ENCODE measurements around the gene GPR141.
A peak's percentile ranks its signal among the peaks of the same experiment; 100 is the strongest.

Gene GPR141

DNA sequence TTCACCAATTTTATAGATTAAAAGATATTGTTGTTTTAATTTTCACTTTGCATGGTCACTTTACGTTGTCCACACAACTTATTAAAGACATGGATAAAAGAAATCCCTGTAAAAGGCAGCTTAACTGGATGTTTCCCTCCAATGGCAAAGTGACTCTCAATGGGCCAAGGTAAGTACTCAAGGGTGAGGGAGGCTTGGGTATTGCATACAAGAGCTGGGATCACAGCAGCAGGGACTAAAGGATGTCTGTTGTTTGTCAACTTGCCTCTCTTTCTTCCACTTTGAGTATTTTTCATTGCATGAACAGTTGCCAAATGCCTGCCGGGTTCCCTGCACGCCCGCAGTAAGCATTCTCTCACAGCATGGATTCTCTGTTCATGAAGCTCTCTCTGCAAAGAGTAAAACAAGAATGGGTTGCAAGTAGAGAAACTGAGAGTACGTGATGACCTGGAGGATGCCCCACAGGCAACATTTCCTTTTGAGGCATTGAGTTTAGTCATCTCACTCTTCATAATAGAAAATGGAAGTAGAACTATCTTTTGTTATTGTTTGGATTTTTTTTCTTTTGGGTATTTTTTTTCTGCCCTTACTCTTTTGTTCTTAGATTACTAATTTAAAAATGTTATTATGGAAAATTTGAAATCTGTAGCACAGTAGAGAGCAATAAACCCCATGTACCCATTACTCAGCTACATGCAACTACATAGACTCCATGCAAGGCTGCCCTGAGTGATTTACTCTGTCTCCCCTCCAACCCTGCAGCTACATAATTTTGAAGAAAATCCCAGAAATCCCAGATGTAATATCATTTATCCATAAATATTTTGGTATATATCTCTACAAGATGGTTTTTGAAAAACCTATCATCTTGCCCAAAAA is 26.3 kb downstream of the GPR141 start:
- no peaks in the 10 kb centered on the region for H3F3A ChIP-seq (ENCODE audit: insufficient read depth, low read length)
- H3K27me3 ChIP-seq (replicated peaks; ENCODE audit: insufficient read depth, low read length) = no peaks in the 10 kb centered on the region
- no peak overlapping the region for H3K27ac ChIP-seq (ENCODE audit: low read length)
- peak overlapping the region; percentile 7; the same call in 1 of the 2 replicates for H3K4me2 ChIP-seq (ENCODE audit: low read depth, low read length)
- TF ChIP-seq, protein P1, sequence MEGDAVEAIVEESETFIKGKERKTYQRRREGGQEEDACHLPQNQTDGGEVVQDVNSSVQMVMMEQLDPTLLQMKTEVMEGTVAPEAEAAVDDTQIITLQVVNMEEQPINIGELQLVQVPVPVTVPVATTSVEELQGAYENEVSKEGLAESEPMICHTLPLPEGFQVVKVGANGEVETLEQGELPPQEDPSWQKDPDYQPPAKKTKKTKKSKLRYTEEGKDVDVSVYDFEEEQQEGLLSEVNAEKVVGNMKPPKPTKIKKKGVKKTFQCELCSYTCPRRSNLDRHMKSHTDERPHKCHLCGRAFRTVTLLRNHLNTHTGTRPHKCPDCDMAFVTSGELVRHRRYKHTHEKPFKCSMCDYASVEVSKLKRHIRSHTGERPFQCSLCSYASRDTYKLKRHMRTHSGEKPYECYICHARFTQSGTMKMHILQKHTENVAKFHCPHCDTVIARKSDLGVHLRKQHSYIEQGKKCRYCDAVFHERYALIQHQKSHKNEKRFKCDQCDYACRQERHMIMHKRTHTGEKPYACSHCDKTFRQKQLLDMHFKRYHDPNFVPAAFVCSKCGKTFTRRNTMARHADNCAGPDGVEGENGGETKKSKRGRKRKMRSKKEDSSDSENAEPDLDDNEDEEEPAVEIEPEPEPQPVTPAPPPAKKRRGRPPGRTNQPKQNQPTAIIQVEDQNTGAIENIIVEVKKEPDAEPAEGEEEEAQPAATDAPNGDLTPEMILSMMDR (IDR thresholded peaks at IDR 0.05; ENCODE audit: low read length) = no peak
- no peak for TF ChIP-seq EZH2phosphoT487 (IDR thresholded peaks at IDR 0.05; ENCODE audit: low read length)
- no peak for TF ChIP-seq EZH2 (optimal IDR thresholded peaks at IDR 0.05; ENCODE audit: low read depth, low read length)
- H4K20me1 ChIP-seq (ENCODE audit: insufficient read depth, low read length) = no peaks in the 10 kb centered on the region
- H2AFZ ChIP-seq (ENCODE audit: low read length) = peak overlapping the region; percentile 19; the same call in 1 of the 2 replicates
- no peaks in the 10 kb centered on the region for H3K79me2 ChIP-seq (ENCODE audit: low read length)
- no peaks in the 10 kb centered on the region for H3K36me3 ChIP-seq (replicated peaks; ENCODE audit: insufficient read depth, low read length)
- H3K9me3 ChIP-seq (replicated peaks; ENCODE audit: insufficient read depth, low read length) = no peaks in the 10 kb centered on the region
- H3K9ac ChIP-seq (ENCODE audit: low read length) = no peak overlapping the region
- no peaks in the 10 kb centered on the region for H3K4me1 ChIP-seq (ENCODE audit: low read length)
- H3K9me2 ChIP-seq (replicated peaks; ENCODE audit: insufficient read depth, low read length) = no peaks in the 10 kb centered on the region
- H3K4me3 ChIP-seq (ENCODE audit: low read length) = no peak overlapping the region
- DNase-seq = peak; percentile 42

DNA sequence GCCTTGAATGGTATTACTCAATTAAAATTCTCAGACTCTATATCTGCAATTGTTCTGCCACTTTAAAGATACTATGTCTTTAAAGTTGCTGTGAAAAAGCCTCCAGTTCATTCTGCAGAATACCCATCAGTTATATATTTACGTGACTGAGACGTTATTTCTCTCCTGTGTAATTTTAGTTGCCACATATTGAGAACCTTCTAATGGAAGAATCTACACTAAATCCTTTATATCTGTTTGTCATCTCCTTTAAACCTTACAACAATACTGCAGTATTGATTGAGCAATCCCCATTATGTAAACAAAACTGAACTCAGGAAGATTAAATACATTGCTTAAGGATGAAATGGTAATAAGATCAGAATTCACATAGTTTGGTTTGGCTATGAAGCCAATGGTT is 30.0 kb downstream of the GPR141 start:
- Histone ChIP-seq H2AFZ (ENCODE audit: low read length) (no peak overlapping the region), H4K20me1 (ENCODE audit: insufficient read depth, low read length) (no peaks in the 10 kb centered on the region), H3K27me3 (replicated peaks; ENCODE audit: insufficient read depth, low read length) (no peaks in the 10 kb centered on the region), H3K4me1 (ENCODE audit: low read length) (no peaks in the 10 kb centered on the region), H3F3A (ENCODE audit: insufficient read depth, low read length) (no peaks in the 10 kb centered on the region), H3K9me3 (replicated peaks; ENCODE audit: insufficient read depth, low read length) (no peaks in the 10 kb centered on the region), H3K4me2 (ENCODE audit: low read depth, low read length) (no peak overlapping the region), H3K79me2 (ENCODE audit: low read length) (no peaks in the 10 kb centered on the region), H3K36me3 (replicated peaks; ENCODE audit: insufficient read depth, low read length) (no peaks in the 10 kb centered on the region), H3K4me3 (ENCODE audit: low read length) (no peak overlapping the region), H3K9me2 (replicated peaks; ENCODE audit: insufficient read depth, low read length) (no peaks in the 10 kb centered on the region), H3K9ac (ENCODE audit: low read length) (no peak overlapping the region), H3K27ac (ENCODE audit: low read length) (no peak overlapping the region)
- DNase-seq = no peak
- TF ChIP-seq, protein P1 (IDR thresholded peaks at IDR 0.05; ENCODE audit: low read length) = no peak

DNA sequence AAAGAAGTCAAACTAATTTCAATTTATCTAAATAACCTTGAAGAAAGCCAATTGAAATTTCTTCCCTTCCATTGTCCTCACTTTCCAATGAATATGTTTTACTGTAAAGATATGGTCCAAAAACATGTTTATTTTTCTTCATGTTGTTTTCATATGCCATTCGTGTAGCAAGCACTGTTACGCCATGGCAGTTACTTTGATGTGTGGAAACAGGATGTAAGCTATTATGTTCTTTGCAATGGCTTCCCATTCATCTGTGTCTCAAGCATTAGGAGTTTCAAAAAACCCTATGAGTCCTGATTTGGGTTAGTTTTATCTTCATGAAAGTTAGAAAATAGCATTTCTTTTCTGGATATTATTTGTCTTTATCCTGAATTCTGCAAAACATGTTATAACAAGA is 31.0 kb downstream of the GPR141 start:
- no peaks in the 10 kb centered on the region for H3F3A ChIP-seq (ENCODE audit: insufficient read depth, low read length)
- H3K79me2 ChIP-seq (ENCODE audit: low read length) = no peaks in the 10 kb centered on the region
- H3K36me3 ChIP-seq (replicated peaks; ENCODE audit: insufficient read depth, low read length) = no peaks in the 10 kb centered on the region
- no peak overlapping the region for H3K9ac ChIP-seq (ENCODE audit: low read length)
- no peaks in the 10 kb centered on the region for H3K9me3 ChIP-seq (replicated peaks; ENCODE audit: insufficient read depth, low read length)
- TF ChIP-seq, protein P1 (IDR thresholded peaks at IDR 0.05; ENCODE audit: low read length) = no peak
- TF ChIP-seq EZH2phosphoT487 (IDR thresholded peaks at IDR 0.05; ENCODE audit: low read length) = no peak
- TF ChIP-seq EZH2 (optimal IDR thresholded peaks at IDR 0.05; ENCODE audit: low read depth, low read length) = no peak
- no peak overlapping the region for H3K4me3 ChIP-seq (ENCODE audit: low read length)
- H3K27ac ChIP-seq (ENCODE audit: low read length) = no peak overlapping the region
- H3K4me1 ChIP-seq (ENCODE audit: low read length) = no peaks in the 10 kb centered on the region
- no peak for DNase-seq
- no peak overlapping the region for H3K4me2 ChIP-seq (ENCODE audit: low read depth, low read length)
- no peaks in the 10 kb centered on the region for H4K20me1 ChIP-seq (ENCODE audit: insufficient read depth, low read length)
- no peaks in the 10 kb centered on the region for H3K9me2 ChIP-seq (replicated peaks; ENCODE audit: insufficient read depth, low read length)
- H3K27me3 ChIP-seq (replicated peaks; ENCODE audit: insufficient read depth, low read length) = no peaks in the 10 kb centered on the region
- no peak overlapping the region for H2AFZ ChIP-seq (ENCODE audit: low read length)

All from MM.1S (cell line).